Calu3 (cell line): ENCODE measurements around the gene LMTK2. TPM values are rescaled to one million over a fixed set of nuclear protein-coding genes. Genes with fewer than 3 reads are reported as not detected.
A peak's percentile ranks its signal among the peaks of the same experiment; 100 is the strongest.

Experiments
- Bru-seq: library from RNA; stranded (reverse); fragments of 400-500 nt; gene quantifications from one replicate; lab custom pipeline; 2021; lab: Mats Ljungman, UMichigan
- BruChase-seq, 2 experiments: library from RNA; stranded (reverse); fragments of 400-500 nt; gene quantifications; one replicate each; lab custom pipeline; 2021; lab: Mats Ljungman, UMichigan
- BruUV-seq: library from RNA; stranded (reverse); fragments of 400-500 nt; replicated peaks from 2 replicates; lab custom pipeline; 2021; lab: Mats Ljungman, UMichigan
- CTCF ChIA-PET: fragments of 300-600 bp; sonication (Branson Sonifier 250); formaldehyde crosslinking; loops from one replicate; lab custom pipeline; 2022; ENCODE audit warnings: antibody characterized with exemption; lab: Charles Lee
- DNase-seq: peaks from one replicate; pipeline ENCODE4 v3.0.0; 2022
- H3K27ac Mint-ChIP-seq: one replicate; pipeline ENCODE4 v1.8.0; 2022; ENCODE audit warnings: mixed read lengths; ENCODE audit not compliant: unreplicated experiment
- H3K27me3 Mint-ChIP-seq: one replicate; pipeline ENCODE4 v1.8.0; 2022; ENCODE audit warnings: mixed read lengths; ENCODE audit not compliant: unreplicated experiment
- H3K36me3 Mint-ChIP-seq: one replicate; pipeline ENCODE4 v1.8.0; 2022; ENCODE audit warnings: mild to moderate bottlenecking, moderate library complexity, mixed read lengths; ENCODE audit not compliant: insufficient read depth, unreplicated experiment
- H3K4me1 Mint-ChIP-seq: one replicate; pipeline ENCODE4 v1.8.0; 2022; ENCODE audit warnings: mild to moderate bottlenecking, low read depth, mixed read lengths; ENCODE audit not compliant: unreplicated experiment
- H3K4me3 Mint-ChIP-seq: one replicate; pipeline ENCODE4 v1.8.0; 2022; ENCODE audit warnings: mild to moderate bottlenecking, low read depth, moderate library complexity, mixed read lengths; ENCODE audit not compliant: unreplicated experiment
- H3K9me3 Mint-ChIP-seq: one replicate; pipeline ENCODE4 v1.8.0; 2022; ENCODE audit warnings: low read depth, mixed read lengths; ENCODE audit not compliant: unreplicated experiment
- intact Hi-C: fragments of 100-400 bp; cut with micrococcal nuclease; formaldehyde crosslinking; loops from one replicate; pipeline ENCODE4 v1.10.0; 2022; ENCODE audit not compliant: unreplicated experiment
- long read RNA-seq: library from polyadenylated mRNA; stranded (forward); transcript quantifications from one replicate; pipeline ENCODE4 v2.0.0, GENCODE V29; 2022
- total RNA-seq: library from RNA; stranded (reverse); gene quantifications from 2 replicates; pipeline ENCODE4 v1.2.3, GENCODE V29; 2022
- TF ChIP-seq, protein P1 (sequence below): fragments of 200-600 bp; IDR thresholded peaks from one replicate; pipeline ENCODE4 v1.8.0; 2022; ENCODE audit warnings: antibody characterized with exemption; ENCODE audit not compliant: unreplicated experiment

LMTK2 gene
- 28.6 and 29.9 TPM in 2 replicates for total RNA-seq
- percentile 82 among the genes with signal in this experiment for Bru-seq, nascent RNA
- percentile 81 among the genes with signal in this experiment for BruChase-seq, experiment 1, labeled RNA remaining after a 6-hour chase
- percentile 79 among the genes with signal in this experiment for BruChase-seq, experiment 2, labeled RNA remaining after a 2-hour chase
- long read RNA-seq, full-length matches to known transcripts, result 1 of 11 reads
- long read RNA-seq, partial matches to known transcripts, result 5 of 11 reads
- long read RNA-seq, other reads (novel, unspliced or antisense), result 5 of 11 reads

DNA sequence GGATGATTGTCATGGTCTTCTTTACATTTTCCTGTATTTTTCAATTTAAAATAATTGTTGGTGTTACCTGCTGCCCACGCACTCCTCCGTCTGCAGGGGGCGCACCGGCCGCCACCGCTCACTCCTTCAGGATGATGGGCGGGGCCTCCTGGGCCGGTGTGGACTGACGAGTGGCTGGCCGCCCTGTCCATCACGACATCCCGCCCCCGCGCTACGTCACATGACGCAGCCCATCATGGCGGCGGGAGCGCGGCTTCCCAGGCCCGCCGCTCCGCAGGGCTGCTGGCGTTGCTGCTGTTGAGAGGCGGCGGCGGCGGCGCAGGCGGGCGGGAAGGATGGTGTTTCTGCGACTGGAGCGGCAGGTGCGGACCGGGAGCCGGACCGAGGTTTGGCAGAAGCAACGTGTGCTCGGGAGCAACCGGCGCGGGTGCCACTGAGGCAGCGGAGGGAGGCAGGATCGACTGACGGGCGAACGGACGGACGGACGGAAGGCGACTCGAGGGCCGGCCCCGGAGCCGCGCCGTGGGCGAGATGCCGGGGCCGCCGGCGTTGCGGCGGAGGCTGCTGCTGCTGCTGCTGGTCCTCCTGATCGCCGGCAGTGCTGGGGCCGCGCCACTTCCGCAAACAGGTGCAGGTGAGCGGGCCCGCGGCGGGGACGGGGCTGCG, at the start of gene LMTK2:
TSS of gene LMTK2 (plus strand) at position 216 of the 666 bp plus-strand sequence. CDS start at position 532, 316 bp downstream.
- TF ChIP-seq, protein P1, sequence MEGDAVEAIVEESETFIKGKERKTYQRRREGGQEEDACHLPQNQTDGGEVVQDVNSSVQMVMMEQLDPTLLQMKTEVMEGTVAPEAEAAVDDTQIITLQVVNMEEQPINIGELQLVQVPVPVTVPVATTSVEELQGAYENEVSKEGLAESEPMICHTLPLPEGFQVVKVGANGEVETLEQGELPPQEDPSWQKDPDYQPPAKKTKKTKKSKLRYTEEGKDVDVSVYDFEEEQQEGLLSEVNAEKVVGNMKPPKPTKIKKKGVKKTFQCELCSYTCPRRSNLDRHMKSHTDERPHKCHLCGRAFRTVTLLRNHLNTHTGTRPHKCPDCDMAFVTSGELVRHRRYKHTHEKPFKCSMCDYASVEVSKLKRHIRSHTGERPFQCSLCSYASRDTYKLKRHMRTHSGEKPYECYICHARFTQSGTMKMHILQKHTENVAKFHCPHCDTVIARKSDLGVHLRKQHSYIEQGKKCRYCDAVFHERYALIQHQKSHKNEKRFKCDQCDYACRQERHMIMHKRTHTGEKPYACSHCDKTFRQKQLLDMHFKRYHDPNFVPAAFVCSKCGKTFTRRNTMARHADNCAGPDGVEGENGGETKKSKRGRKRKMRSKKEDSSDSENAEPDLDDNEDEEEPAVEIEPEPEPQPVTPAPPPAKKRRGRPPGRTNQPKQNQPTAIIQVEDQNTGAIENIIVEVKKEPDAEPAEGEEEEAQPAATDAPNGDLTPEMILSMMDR, result peak; percentile 67
- no TSS peak for BruUV-seq
- peaks cover 19% of the 10 kb centered on the region for H3K36me3 Mint-ChIP-seq
- H3K4me3 Mint-ChIP-seq, result peak within 1 kb of the TSS; percentile 95
- H3K4me1 Mint-ChIP-seq, result peaks cover 36% of the 10 kb centered on the region
- DNase-seq, result peak; percentile 94
- H3K9me3 Mint-ChIP-seq, result no peaks in the 10 kb centered on the region
- peak within 1 kb of the TSS; percentile 65 for H3K27ac Mint-ChIP-seq
- no peaks in the 10 kb centered on the region for H3K27me3 Mint-ChIP-seq
- CTCF ChIA-PET, result interaction anchor here (1.0 to 2.0 kb wide), 2 partner anchors 59 to 85 kb away, joined by 3 to 5 read pairs; no protein-coding TSS in a partner anchor
- intact Hi-C loops, result no loop called here

DNA sequence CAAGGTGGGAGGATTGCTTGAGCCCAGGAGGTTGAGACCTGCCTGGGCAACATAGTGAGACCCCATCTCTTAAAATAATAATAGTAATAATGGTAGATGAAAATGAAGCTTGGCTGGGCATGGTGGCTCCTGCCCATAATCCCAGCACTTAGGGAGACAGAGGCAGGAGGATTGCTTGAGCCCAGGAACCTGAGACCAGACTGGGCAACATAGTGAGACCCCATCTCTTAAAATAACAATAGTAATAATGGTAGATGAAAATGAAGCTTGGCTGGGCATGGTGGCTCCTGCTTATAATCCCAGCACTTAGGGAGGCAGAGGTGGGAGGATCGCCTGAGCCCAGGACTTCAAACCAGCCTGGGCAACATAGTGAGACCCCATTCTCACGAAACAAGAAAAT, 49.5 kb upstream of the LMTK2 start:
- H3K4me1 Mint-ChIP-seq, result no peaks in the 10 kb centered on the region
- no peaks in the 10 kb centered on the region for H3K36me3 Mint-ChIP-seq
- intact Hi-C loops, result no loop called here
- no peak overlapping the region for H3K27ac Mint-ChIP-seq
- DNase-seq, result no peak
- H3K9me3 Mint-ChIP-seq, result no peaks in the 10 kb centered on the region
- H3K4me3 Mint-ChIP-seq, result no peak overlapping the region
- BruUV-seq, result no TSS peak
- peaks cover 19% of the 10 kb centered on the region for H3K27me3 Mint-ChIP-seq
- TF ChIP-seq, protein P1, result no peak
- CTCF ChIA-PET, result no interaction called here

DNA sequence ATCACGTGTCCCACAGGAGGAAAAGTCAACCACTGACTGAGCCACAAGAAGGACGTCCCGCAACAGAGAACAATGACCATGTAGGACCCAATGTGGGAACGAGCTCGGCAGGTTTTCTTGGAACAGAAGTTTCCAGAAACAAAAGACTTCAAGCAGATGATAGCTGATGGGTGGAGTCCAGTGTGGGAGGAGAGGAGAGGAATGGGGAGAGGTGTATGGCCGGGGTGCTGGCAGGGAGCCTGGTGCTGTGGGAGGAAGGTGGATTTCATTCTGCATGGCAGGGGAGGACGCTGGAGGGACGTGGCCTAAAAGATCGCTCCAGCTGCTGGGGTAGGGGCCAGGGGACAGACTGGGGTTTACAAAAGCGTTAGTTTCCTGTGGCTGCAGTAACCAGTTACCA, 48.5 kb upstream of the LMTK2 start:
- no TSS peak for BruUV-seq
- no peaks in the 10 kb centered on the region for H3K4me1 Mint-ChIP-seq
- TF ChIP-seq, protein P1, result no peak
- intact Hi-C loops, result no loop called here
- no peaks in the 10 kb centered on the region for H3K9me3 Mint-ChIP-seq
- peaks cover 19% of the 10 kb centered on the region for H3K27me3 Mint-ChIP-seq
- H3K27ac Mint-ChIP-seq, result no peak overlapping the region
- CTCF ChIA-PET, result no interaction called here
- H3K36me3 Mint-ChIP-seq, result no peaks in the 10 kb centered on the region
- H3K4me3 Mint-ChIP-seq, result no peak overlapping the region
- DNase-seq, result no peak

DNA sequence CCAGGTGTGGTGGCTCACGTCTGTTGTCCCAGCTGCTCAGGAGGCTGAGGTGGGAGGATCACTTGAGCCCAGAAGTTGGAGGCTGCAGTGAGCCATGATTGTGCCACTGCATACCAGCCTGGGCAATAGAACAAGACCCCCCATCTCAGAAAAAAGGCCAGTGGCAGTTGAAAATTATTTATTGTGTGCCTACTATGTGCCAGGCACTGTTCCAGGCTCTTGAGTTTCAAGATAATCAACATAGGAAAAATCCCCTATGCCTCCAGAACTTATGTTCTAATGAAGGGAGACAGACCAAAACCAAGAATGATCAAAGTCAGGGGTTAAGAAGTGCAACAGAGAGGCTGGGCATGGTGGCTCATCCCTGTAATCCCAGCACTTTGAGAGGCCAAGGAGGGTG, 42.4 kb upstream of the LMTK2 start:
- Mint-ChIP-seq H3K27me3 (no peaks in the 10 kb centered on the region), H3K27ac (no peak overlapping the region), H3K4me1 (no peaks in the 10 kb centered on the region), H3K36me3 (no peaks in the 10 kb centered on the region), H3K9me3 (no peaks in the 10 kb centered on the region), H3K4me3 (no peak overlapping the region)
- no TSS peak for BruUV-seq
- intact Hi-C loops, result no loop called here
- CTCF ChIA-PET, result no interaction called here
- DNase-seq, result no peak
- TF ChIP-seq, protein P1, result no peak
